HepG2 (cell line): ENCODE data around the gene ZSCAN20. TPM values are rescaled to one million over a fixed set of nuclear protein-coding genes. Genes with fewer than 3 reads are reported as not detected.

ENCODE experiments used
- NCOA5 ChIP-seq: sonication (generic); formaldehyde crosslinking; IDR thresholded peaks from 2 replicates; pipeline ENCODE4 v1.4.0; 2020; ENCODE audit warnings: missing genetic modification reagents
- TRAFD1 ChIP-seq: sonication (generic); formaldehyde crosslinking; IDR thresholded peaks from 2 replicates; pipeline ENCODE4 v1.5.1; 2020; ENCODE audit warnings: missing genetic modification reagents, mild to moderate bottlenecking, borderline replicate concordance
- ZFP90 ChIP-seq: sonication (generic); formaldehyde crosslinking; IDR thresholded peaks from 2 replicates; pipeline ENCODE4 v1.8.0; 2022; ENCODE audit warnings: missing genetic modification reagents, mild to moderate bottlenecking, inconsistent platforms, borderline replicate concordance
- ZNF138 ChIP-seq: sonication (generic); formaldehyde crosslinking; IDR thresholded peaks from 2 replicates; pipeline ENCODE4 v1.5.0; 2020; ENCODE audit warnings: mild to moderate bottlenecking, low read depth, missing genetic modification reagents
- ZNF331 ChIP-seq: sonication (generic); formaldehyde crosslinking; IDR thresholded peaks from 2 replicates; pipeline ENCODE4 v1.4.0; 2020; ENCODE audit warnings: missing genetic modification reagents
- ZNF460 ChIP-seq: sonication (generic); formaldehyde crosslinking; IDR thresholded peaks from 2 replicates; pipeline ENCODE4 v1.5.1; 2020; ENCODE audit warnings: missing genetic modification reagents, mild to moderate bottlenecking, borderline replicate concordance
- ZNF746 ChIP-seq: sonication (generic); formaldehyde crosslinking; IDR thresholded peaks from 2 replicates; pipeline ENCODE4 v1.8.0; 2022; ENCODE audit warnings: mild to moderate bottlenecking, missing genetic modification reagents
- polyA plus RNA-seq, 8 experiments: library from polyadenylated mRNA; depleted of rRNA in 3 of 8; stranded (reverse) in 7 of 8; unstranded in 1 of 8; fragments of >200 nt; fragmentation: Illumina TruSeq in 4 of 8; extraction: Trizol in 4 of 8; gene quantifications; 2 replicates each; pipeline versions ENCODE4 v1.2.1 to v1.2.3, GENCODE V29; 2011 to 2016; ENCODE audit warnings: low read depth in 4 of 8, missing spikeins in 1 of 8, mixed read lengths in 1 of 8; ENCODE audit not compliant: insufficient read depth in 1 of 8
- total RNA-seq, 5 experiments: library from RNA; depleted of rRNA; stranded (reverse); fragments of >200 nt; fragmentation: Illumina TruSeq; extraction: Trizol; gene quantifications; 2 replicates each; pipeline ENCODE4 v1.2.3, GENCODE V29; 2016; ENCODE audit warnings: low read depth in 1 of 5
- TF ChIP-seq, protein P1 (sequence below): sonication (generic); formaldehyde crosslinking; conservative IDR thresholded peaks from 2 replicates; pipeline ENCODE4 v1.4.0; 2020; ENCODE audit warnings: mild to moderate bottlenecking, missing genetic modification reagents, moderate library complexity
- TF ChIP-seq, protein P2 (sequence below): fragments of 450-650 bp; IDR thresholded peaks from 2 replicates; pipeline ENCODE4 v1.6.1; 2016

The ZSCAN20 gene
- total and polyA plus RNA-seq, 2 of the 13 experiments (the other 11 are each of a cell fraction or from before 2014, with no cell fraction given): 1.1 to 2.8 TPM

DNA sequence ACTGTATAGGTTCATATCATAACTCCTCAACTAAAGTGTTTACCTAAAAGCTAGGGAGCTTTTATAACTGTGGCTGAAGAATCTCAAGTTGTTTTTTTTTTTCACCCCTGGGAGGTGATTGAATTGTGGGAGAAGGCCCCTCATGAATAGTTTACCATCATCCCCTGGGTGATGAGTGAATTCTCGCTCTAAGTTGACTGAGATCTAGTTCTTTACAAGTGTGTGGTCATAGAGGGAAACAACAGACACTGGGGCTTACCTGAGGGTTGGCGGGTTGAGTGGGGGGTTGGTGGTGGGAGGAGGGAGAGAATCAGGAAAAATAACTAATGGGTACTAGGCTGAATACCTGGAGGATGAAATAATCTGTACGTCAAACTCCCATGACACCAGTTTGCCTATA, 7.9 kb upstream of the ZSCAN20 start (continued):
- TF ChIP-seq NCOA5 (CRISPR knock-in tag) (no peak), ZNF460 (CRISPR knock-in tag) (no peak), ZFP90 (no peak), ZNF138 (no peak), TRAFD1 (CRISPR knock-in tag) (no peak), ZNF746 (CRISPR knock-in tag) (no peak), ZNF331 (CRISPR knock-in tag) (no peak)
- TF ChIP-seq, protein P1, sequence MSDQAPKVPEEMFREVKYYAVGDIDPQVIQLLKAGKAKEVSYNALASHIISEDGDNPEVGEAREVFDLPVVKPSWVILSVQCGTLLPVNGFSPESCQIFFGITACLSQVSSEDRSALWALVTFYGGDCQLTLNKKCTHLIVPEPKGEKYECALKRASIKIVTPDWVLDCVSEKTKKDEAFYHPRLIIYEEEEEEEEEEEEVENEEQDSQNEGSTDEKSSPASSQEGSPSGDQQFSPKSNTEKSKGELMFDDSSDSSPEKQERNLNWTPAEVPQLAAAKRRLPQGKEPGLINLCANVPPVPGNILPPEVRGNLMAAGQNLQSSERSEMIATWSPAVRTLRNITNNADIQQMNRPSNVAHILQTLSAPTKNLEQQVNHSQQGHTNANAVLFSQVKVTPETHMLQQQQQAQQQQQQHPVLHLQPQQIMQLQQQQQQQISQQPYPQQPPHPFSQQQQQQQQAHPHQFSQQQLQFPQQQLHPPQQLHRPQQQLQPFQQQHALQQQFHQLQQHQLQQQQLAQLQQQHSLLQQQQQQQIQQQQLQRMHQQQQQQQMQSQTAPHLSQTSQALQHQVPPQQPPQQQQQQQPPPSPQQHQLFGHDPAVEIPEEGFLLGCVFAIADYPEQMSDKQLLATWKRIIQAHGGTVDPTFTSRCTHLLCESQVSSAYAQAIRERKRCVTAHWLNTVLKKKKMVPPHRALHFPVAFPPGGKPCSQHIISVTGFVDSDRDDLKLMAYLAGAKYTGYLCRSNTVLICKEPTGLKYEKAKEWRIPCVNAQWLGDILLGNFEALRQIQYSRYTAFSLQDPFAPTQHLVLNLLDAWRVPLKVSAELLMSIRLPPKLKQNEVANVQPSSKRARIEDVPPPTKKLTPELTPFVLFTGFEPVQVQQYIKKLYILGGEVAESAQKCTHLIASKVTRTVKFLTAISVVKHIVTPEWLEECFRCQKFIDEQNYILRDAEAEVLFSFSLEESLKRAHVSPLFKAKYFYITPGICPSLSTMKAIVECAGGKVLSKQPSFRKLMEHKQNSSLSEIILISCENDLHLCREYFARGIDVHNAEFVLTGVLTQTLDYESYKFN: no peak
- TF ChIP-seq, protein P2, sequence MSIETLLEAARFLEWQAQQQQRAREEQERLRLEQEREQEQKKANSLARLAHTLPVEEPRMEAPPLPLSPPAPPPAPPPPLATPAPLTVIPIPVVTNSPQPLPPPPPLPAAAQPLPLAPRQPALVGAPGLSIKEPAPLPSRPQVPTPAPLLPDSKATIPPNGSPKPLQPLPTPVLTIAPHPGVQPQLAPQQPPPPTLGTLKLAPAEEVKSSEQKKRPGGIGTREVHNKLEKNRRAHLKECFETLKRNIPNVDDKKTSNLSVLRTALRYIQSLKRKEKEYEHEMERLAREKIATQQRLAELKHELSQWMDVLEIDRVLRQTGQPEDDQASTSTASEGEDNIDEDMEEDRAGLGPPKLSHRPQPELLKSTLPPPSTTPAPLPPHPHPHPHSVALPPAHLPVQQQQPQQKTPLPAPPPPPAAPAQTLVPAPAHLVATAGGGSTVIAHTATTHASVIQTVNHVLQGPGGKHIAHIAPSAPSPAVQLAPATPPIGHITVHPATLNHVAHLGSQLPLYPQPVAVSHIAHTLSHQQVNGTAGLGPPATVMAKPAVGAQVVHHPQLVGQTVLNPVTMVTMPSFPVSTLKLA: no peak
